ENCODE results near the gene MAU2. TPM values are rescaled to one million over a fixed set of nuclear protein-coding genes. Genes with fewer than 3 reads are reported as not detected.
"Not testable (repeated sequence)": the region's sequence is repeated elsewhere in the genome, so short reads cannot be mapped to it uniquely, and the experiment has no call there.

Gene MAU2
- total RNA-seq, 1 experiment from 2014 or later, result 72.6 TPM

- Histone ChIP-seq H3K27me3 (replicated peaks; ENCODE audit: insufficient read depth, low read depth, low read length, poor library complexity) (no peaks in the 10 kb centered on the region), H3K27ac (ENCODE audit: low read depth, low read length, poor library complexity, severe bottlenecking) (no peak overlapping the region), H3K36me3 (ENCODE audit: insufficient read depth, low read length, poor library complexity, severe bottlenecking) (no peaks in the 10 kb centered on the region), H3K9me3 (ENCODE audit: low read depth, low read length, poor library complexity, severe bottlenecking) (no peaks in the 10 kb centered on the region), H3K4me1 (ENCODE audit: insufficient read depth, low read length, poor library complexity, severe bottlenecking) (peaks cover 6% of the 10 kb centered on the region), H3K4me3 (ENCODE audit: low read depth, low read length, poor library complexity, severe bottlenecking) (no peak overlapping the region)
- TF ChIP-seq EZH2 (IDR thresholded peaks at IDR 0.05; ENCODE audit: borderline replicate concordance, low read depth, low read length, poor library complexity, severe bottlenecking), result no peak
- TF ChIP-seq, protein P1, sequence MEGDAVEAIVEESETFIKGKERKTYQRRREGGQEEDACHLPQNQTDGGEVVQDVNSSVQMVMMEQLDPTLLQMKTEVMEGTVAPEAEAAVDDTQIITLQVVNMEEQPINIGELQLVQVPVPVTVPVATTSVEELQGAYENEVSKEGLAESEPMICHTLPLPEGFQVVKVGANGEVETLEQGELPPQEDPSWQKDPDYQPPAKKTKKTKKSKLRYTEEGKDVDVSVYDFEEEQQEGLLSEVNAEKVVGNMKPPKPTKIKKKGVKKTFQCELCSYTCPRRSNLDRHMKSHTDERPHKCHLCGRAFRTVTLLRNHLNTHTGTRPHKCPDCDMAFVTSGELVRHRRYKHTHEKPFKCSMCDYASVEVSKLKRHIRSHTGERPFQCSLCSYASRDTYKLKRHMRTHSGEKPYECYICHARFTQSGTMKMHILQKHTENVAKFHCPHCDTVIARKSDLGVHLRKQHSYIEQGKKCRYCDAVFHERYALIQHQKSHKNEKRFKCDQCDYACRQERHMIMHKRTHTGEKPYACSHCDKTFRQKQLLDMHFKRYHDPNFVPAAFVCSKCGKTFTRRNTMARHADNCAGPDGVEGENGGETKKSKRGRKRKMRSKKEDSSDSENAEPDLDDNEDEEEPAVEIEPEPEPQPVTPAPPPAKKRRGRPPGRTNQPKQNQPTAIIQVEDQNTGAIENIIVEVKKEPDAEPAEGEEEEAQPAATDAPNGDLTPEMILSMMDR (conservative IDR thresholded peaks at IDR 0.05; ENCODE audit: low read depth, low read length), result no peak
- POLR2A ChIA-PET (ENCODE audit: low non-redundant PET), result no interaction called here
- intact Hi-C loops (cut with micrococcal nuclease; ENCODE audit: unreplicated experiment), result no loop called here
- no TSS peak for BruUV-seq (replicated peaks)
- CTCF ChIA-PET, result no interaction called here
- no peak for DNase-seq (ENCODE audit: low spot score)
These were observed 50.4 kb downstream of the MAU2 start for GRCh38 chr19:19371059-19371458.

DNA sequence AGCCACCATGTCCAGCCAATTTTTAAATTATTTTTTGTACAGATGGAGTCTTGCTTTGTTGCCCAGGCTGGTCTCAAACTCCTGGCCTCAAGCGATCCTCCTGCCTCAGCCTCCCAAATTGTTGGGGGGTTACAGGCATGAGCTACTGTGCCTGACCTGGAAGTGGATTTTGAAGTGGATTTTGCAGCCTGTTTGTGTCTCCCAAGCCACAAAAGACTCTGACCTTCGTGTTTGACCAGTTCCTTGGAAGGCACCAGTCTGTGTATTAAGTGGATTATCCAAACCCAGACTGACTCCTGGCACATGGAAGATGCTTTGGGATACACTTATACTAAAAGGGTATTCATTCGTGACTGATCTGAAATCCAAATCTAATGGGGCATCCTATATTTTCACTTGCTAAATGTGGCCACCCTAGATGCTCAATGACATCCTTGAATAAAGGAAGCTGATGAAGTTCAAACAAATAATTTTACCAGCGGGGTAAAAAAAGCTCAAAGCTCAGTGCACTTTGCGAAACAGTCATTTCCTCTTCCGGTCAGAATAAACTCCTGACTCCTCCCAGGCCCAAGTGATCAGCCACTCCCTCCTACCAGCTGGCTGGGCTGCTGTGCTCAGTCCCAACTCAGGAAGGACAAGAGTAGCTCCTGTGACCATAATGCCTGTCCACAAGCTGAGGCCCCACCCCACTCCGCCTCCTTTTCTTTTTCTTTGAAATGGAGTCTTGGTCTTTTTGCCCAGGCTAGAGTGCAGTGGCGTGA is 52.2 kb downstream of the MAU2 start:
- no peak for DNase-seq (ENCODE audit: low spot score)

GRCh38 chr19:19379527-19379926 is 58.9 kb downstream of the MAU2 start:
- intact Hi-C loops (cut with micrococcal nuclease; ENCODE audit: unreplicated experiment), result no loop called here
- H3K4me1 ChIP-seq (ENCODE audit: insufficient read depth, low read length, poor library complexity, severe bottlenecking), result peaks cover 9% of the 10 kb centered on the region
- ChIA-PET POLR2A (ENCODE audit: low non-redundant PET) (interaction anchor here (0.6 kb wide), 2 partner anchors 9 to 971 kb away, joined by 8 to 9 read pairs; no protein-coding TSS in a partner anchor), CTCF (no interaction called here)
- TF ChIP-seq, protein P1 (conservative IDR thresholded peaks at IDR 0.05; ENCODE audit: low read depth, low read length), result no peak
- H3K27ac ChIP-seq (ENCODE audit: low read depth, low read length, poor library complexity, severe bottlenecking), result no peak overlapping the region
- H3K9me3 ChIP-seq (ENCODE audit: low read depth, low read length, poor library complexity, severe bottlenecking), result no peaks in the 10 kb centered on the region
- H3K27me3 ChIP-seq (replicated peaks; ENCODE audit: insufficient read depth, low read depth, low read length, poor library complexity), result no peaks in the 10 kb centered on the region
- H3K4me3 ChIP-seq (ENCODE audit: low read depth, low read length, poor library complexity, severe bottlenecking), result no peak overlapping the region
- H3K36me3 ChIP-seq (ENCODE audit: insufficient read depth, low read length, poor library complexity, severe bottlenecking), result no peaks in the 10 kb centered on the region
- DNase-seq (ENCODE audit: low spot score), result no peak
- no TSS peak for BruUV-seq (replicated peaks)

More for the DNA sequence above, 52.2 kb downstream of the MAU2 start:
- no TSS peak for BruUV-seq (replicated peaks)
- H3K27me3 ChIP-seq (replicated peaks; ENCODE audit: insufficient read depth, low read depth, low read length, poor library complexity), result no peaks in the 10 kb centered on the region
- H3K27ac ChIP-seq (ENCODE audit: low read depth, low read length, poor library complexity, severe bottlenecking), result no peak overlapping the region
- CTCF ChIA-PET, result no interaction called here
- no peaks in the 10 kb centered on the region for H3K9me3 ChIP-seq (ENCODE audit: low read depth, low read length, poor library complexity, severe bottlenecking)
- TF ChIP-seq, protein P1 (conservative IDR thresholded peaks at IDR 0.05; ENCODE audit: low read depth, low read length), result no peak
- POLR2A ChIA-PET (ENCODE audit: low non-redundant PET), result no interaction called here
- H3K36me3 ChIP-seq (ENCODE audit: insufficient read depth, low read length, poor library complexity, severe bottlenecking), result no peaks in the 10 kb centered on the region
- H3K4me1 ChIP-seq (ENCODE audit: insufficient read depth, low read length, poor library complexity, severe bottlenecking), result peaks cover 5% of the 10 kb centered on the region
- intact Hi-C loops (cut with micrococcal nuclease; ENCODE audit: unreplicated experiment), result no loop called here
- H3K4me3 ChIP-seq (ENCODE audit: low read depth, low read length, poor library complexity, severe bottlenecking), result no peak overlapping the region

- intact Hi-C loops (cut with micrococcal nuclease; ENCODE audit: unreplicated experiment); CTCF ChIA-PET: not testable (repeated sequence)
These were observed 59.7 kb downstream of the MAU2 start for GRCh38 chr19:19380316-19380715.

More at GRCh38 chr19:19380316-19380715, 59.7 kb downstream of the MAU2 start:
- H3K4me3 ChIP-seq (ENCODE audit: low read depth, low read length, poor library complexity, severe bottlenecking); H3K9me3 ChIP-seq (ENCODE audit: low read depth, low read length, poor library complexity, severe bottlenecking); POLR2A ChIA-PET (ENCODE audit: low non-redundant PET); H3K36me3 ChIP-seq (ENCODE audit: insufficient read depth, low read length, poor library complexity, severe bottlenecking); H3K27ac ChIP-seq (ENCODE audit: low read depth, low read length, poor library complexity, severe bottlenecking); DNase-seq (ENCODE audit: low spot score); BruUV-seq (replicated peaks); H3K27me3 ChIP-seq (replicated peaks; ENCODE audit: insufficient read depth, low read depth, low read length, poor library complexity): not testable (repeated sequence)
- peaks cover 14% of the 10 kb centered on the region for H3K4me1 ChIP-seq (ENCODE audit: insufficient read depth, low read length, poor library complexity, severe bottlenecking)
